ENCODE measurements around the gene RAPGEF6.
"Not testable (repeated sequence)": the region's sequence is repeated elsewhere in the genome, so short reads cannot be mapped to it uniquely, and the experiment has no call there.

RAPGEF6 gene

GRCh38 chr5:131382407-131383395 is 252.3 kb downstream of the RAPGEF6 start:
- Mint-ChIP-seq H3K27me3 (no peaks in the 10 kb centered on the region), H3K36me3 (peaks cover 9% of the 10 kb centered on the region), H3K4me1 (ENCODE audit: low read depth) (peaks cover 92% of the 10 kb centered on the region), H3K27ac (peak overlapping the region; percentile 99), H3K9me3 (ENCODE audit: low read depth) (no peaks in the 10 kb centered on the region), H3K4me3 (peak overlapping the region; percentile 64)

- peak overlapping the region; percentile 99 for H3K27ac Mint-ChIP-seq
- H3K36me3 Mint-ChIP-seq = peaks cover 10% of the 10 kb centered on the region
- H3K27me3 Mint-ChIP-seq = no peaks in the 10 kb centered on the region
- H3K4me3 Mint-ChIP-seq = peak overlapping the region; percentile 82
- peaks cover 92% of the 10 kb centered on the region for H3K4me1 Mint-ChIP-seq (ENCODE audit: low read depth)
- H3K9me3 Mint-ChIP-seq (ENCODE audit: low read depth) = no peaks in the 10 kb centered on the region
These were observed 253.3 kb downstream of the RAPGEF6 start for GRCh38 chr5:131381777-131382176.

GRCh38 chr5:131381021-131381420 is 254.0 kb downstream of the RAPGEF6 start:
- Mint-ChIP-seq H3K4me3 (peak overlapping the region; percentile 71), H3K27ac (peak overlapping the region; percentile 99), H3K36me3 (peaks cover 13% of the 10 kb centered on the region), H3K4me1 (ENCODE audit: low read depth) (peaks cover 93% of the 10 kb centered on the region), H3K27me3 (no peaks in the 10 kb centered on the region), H3K9me3 (ENCODE audit: low read depth) (no peaks in the 10 kb centered on the region)

GRCh38 chr5:131380238-131380637 is 254.8 kb downstream of the RAPGEF6 start:
- peak overlapping the region; percentile 71 for H3K4me3 Mint-ChIP-seq
- H3K36me3 Mint-ChIP-seq = peaks cover 16% of the 10 kb centered on the region
- not testable (repeated sequence) for H3K9me3 Mint-ChIP-seq (ENCODE audit: low read depth); H3K27me3 Mint-ChIP-seq
- H3K4me1 Mint-ChIP-seq (ENCODE audit: low read depth) = peaks cover 94% of the 10 kb centered on the region
- peak overlapping the region; percentile 99 for H3K27ac Mint-ChIP-seq

- H3K27ac Mint-ChIP-seq = peak overlapping the region; percentile 99
- peaks cover 94% of the 10 kb centered on the region for H3K4me1 Mint-ChIP-seq (ENCODE audit: low read depth)
- peak overlapping the region; percentile 71 for H3K4me3 Mint-ChIP-seq
- peaks cover 16% of the 10 kb centered on the region for H3K36me3 Mint-ChIP-seq
- H3K27me3 Mint-ChIP-seq = no peaks in the 10 kb centered on the region
- no peaks in the 10 kb centered on the region for H3K9me3 Mint-ChIP-seq (ENCODE audit: low read depth)
These were observed 255.3 kb downstream of the RAPGEF6 start for GRCh38 chr5:131379723-131380122.

GRCh38 chr5:131378721-131379541 is 256.1 kb downstream of the RAPGEF6 start:
- Mint-ChIP-seq H3K4me1 (ENCODE audit: low read depth) (peaks cover 92% of the 10 kb centered on the region), H3K9me3 (ENCODE audit: low read depth) (no peaks in the 10 kb centered on the region), H3K27me3 (no peaks in the 10 kb centered on the region), H3K27ac (peak overlapping the region; percentile 99), H3K4me3 (peak overlapping the region; percentile 71), H3K36me3 (peaks cover 16% of the 10 kb centered on the region)

GRCh38 chr5:131377785-131378325 is 257.2 kb downstream of the RAPGEF6 start:
- Mint-ChIP-seq H3K4me1 (ENCODE audit: low read depth) (peaks cover 92% of the 10 kb centered on the region), H3K4me3 (peak overlapping the region; percentile 30), H3K27ac (peak overlapping the region; percentile 97), H3K27me3 (no peaks in the 10 kb centered on the region), H3K36me3 (peaks cover 22% of the 10 kb centered on the region), H3K9me3 (ENCODE audit: low read depth) (no peaks in the 10 kb centered on the region)

- Mint-ChIP-seq H3K9me3 (ENCODE audit: low read depth) (no peaks in the 10 kb centered on the region), H3K4me3 (no peak overlapping the region), H3K27ac (peak overlapping the region; percentile 97), H3K27me3 (no peaks in the 10 kb centered on the region), H3K4me1 (ENCODE audit: low read depth) (peaks cover 92% of the 10 kb centered on the region), H3K36me3 (peaks cover 22% of the 10 kb centered on the region)
These were observed 257.7 kb downstream of the RAPGEF6 start for GRCh38 chr5:131377346-131377745.

- H3K4me3 Mint-ChIP-seq = peak overlapping the region; percentile 34
- no peaks in the 10 kb centered on the region for H3K27me3 Mint-ChIP-seq
These were observed 259.7 kb downstream of the RAPGEF6 start for GRCh38 chr5:131375351-131375750.

More at GRCh38 chr5:131375351-131375750, 259.7 kb downstream of the RAPGEF6 start:
- peaks cover 92% of the 10 kb centered on the region for H3K4me1 Mint-ChIP-seq (ENCODE audit: low read depth)
- H3K36me3 Mint-ChIP-seq = peaks cover 20% of the 10 kb centered on the region
- H3K9me3 Mint-ChIP-seq (ENCODE audit: low read depth) = peaks cover 4% of the 10 kb centered on the region
- H3K27ac Mint-ChIP-seq = peak overlapping the region; percentile 97
